GM12878 (cell line): ENCODE results near the gene IRAG1. TPM values are rescaled to one million over a fixed set of nuclear protein-coding genes. Genes with fewer than 3 reads are reported as not detected.
A peak's percentile ranks its signal among the peaks of the same experiment; 100 is the strongest.

Source experiments
- ATF2 ChIP-seq: IDR thresholded peaks from 2 replicates; pipeline ENCODE4 v1.6.1; 2012; ENCODE audit warnings: low read length, inconsistent platforms
- BRCA1 ChIP-seq: IDR thresholded peaks from 2 replicates; pipeline ENCODE4 v1.6.1; 2011; ENCODE audit warnings: low read depth, low read length, improper control_type of control experiment
- CREM ChIP-seq: IDR thresholded peaks from 2 replicates; pipeline ENCODE4 v1.6.1; 2014; ENCODE audit warnings: antibody characterized with exemption, low read depth
- ELK1 ChIP-seq: IDR thresholded peaks from 2 replicates; pipeline ENCODE4 v1.6.1; 2012; ENCODE audit warnings: low read depth, low read length, improper control_type of control experiment
- ETV6 ChIP-seq, 2 experiments: fragments of 450-650 bp in 1 of 2; IDR thresholded peaks in 1 of 2; conservative IDR thresholded peaks in 1 of 2; 2 replicates each; pipeline ENCODE4 v1.6.1; 2014; ENCODE audit warnings: antibody characterized with exemption in 1 of 2, borderline replicate concordance in 1 of 2, low read depth in 1 of 2, mild to moderate bottlenecking in 1 of 2, moderate library complexity in 1 of 2
- HSF1 ChIP-seq: fragments of 150-350 bp; IDR thresholded peaks from 2 replicates; pipeline ENCODE4 v1.6.1; 2014; ENCODE audit warnings: mild to moderate bottlenecking, low read depth, low read length
- IKZF2 ChIP-seq, 2 experiments: fragments of 450-650 bp; IDR thresholded peaks; 2 replicates each; pipeline ENCODE4 v1.6.1; 2017; ENCODE audit warnings: mild to moderate bottlenecking in 2 of 2, moderate library complexity in 2 of 2
- IRF5 ChIP-seq: fragments of 450-650 bp; IDR thresholded peaks from 2 replicates; pipeline ENCODE4 v1.6.1; 2017; ENCODE audit warnings: borderline replicate concordance
- LARP7 ChIP-seq: fragments of 450-650 bp; IDR thresholded peaks from 2 replicates; pipeline ENCODE4 v1.6.1; 2017; ENCODE audit warnings: mild to moderate bottlenecking
- MEF2A ChIP-seq: IDR thresholded peaks from 2 replicates; pipeline ENCODE4 v1.6.1; 2011; ENCODE audit warnings: low read depth, mild to moderate bottlenecking, low read length, moderate library complexity; ENCODE audit not compliant: insufficient read depth
- MEF2B ChIP-seq: fragments of 450-650 bp; IDR thresholded peaks from 2 replicates; pipeline ENCODE4 v1.6.1; 2018; ENCODE audit warnings: mild to moderate bottlenecking, moderate library complexity; ENCODE audit not compliant: partially characterized antibody, poor library complexity, severe bottlenecking
- MLLT1 ChIP-seq: fragments of 450-650 bp; IDR thresholded peaks from 2 replicates; pipeline ENCODE4 v1.6.1; 2016; ENCODE audit warnings: mild to moderate bottlenecking
- MYC ChIP-seq: IDR thresholded peaks from 2 replicates; pipeline ENCODE4 v1.6.1; 2011; ENCODE audit warnings: mild to moderate bottlenecking, low read length, moderate library complexity, inconsistent platforms; ENCODE audit not compliant: insufficient read depth, insufficient replicate concordance, insufficient read length, severe bottlenecking
- NR2C1 ChIP-seq: fragments of 450-650 bp; IDR thresholded peaks from 2 replicates; pipeline ENCODE4 v1.6.1; 2017; ENCODE audit warnings: antibody characterized with exemption, mild to moderate bottlenecking, moderate library complexity
- NR2F1 ChIP-seq: fragments of 450-650 bp; conservative IDR thresholded peaks from 2 replicates; pipeline ENCODE4 v1.6.1; 2017; ENCODE audit warnings: mild to moderate bottlenecking
- RB1 ChIP-seq: fragments of 450-650 bp; formaldehyde crosslinking; IDR thresholded peaks from 2 replicates; pipeline ENCODE4 v1.6.1; 2017; ENCODE audit warnings: mild to moderate bottlenecking, borderline replicate concordance
- RBBP5 ChIP-seq: fragments of 200-600 bp; sonication (generic); conservative IDR thresholded peaks from 2 replicates; pipeline ENCODE4 v1.6.1; 2016
- RELB ChIP-seq: fragments of 450-650 bp; IDR thresholded peaks from 2 replicates; pipeline ENCODE4 v1.6.1; 2017; ENCODE audit warnings: low read depth, mild to moderate bottlenecking, moderate library complexity
- SUPT20H ChIP-seq: IDR thresholded peaks from 2 replicates; pipeline ENCODE4 v1.6.1; 2011; ENCODE audit warnings: low read depth, mild to moderate bottlenecking, low read length, moderate library complexity, borderline replicate concordance; ENCODE audit not compliant: control insufficient read depth
- polyA plus RNA-seq, 11 experiments: library from polyadenylated mRNA; depleted of rRNA in 4 of 11; unstranded in 6 of 11; stranded (reverse) in 5 of 11; fragments of >200 nt; fragmentation: Nextera tagmentation in 4 of 11; fragmentation: Illumina TruSeq in 1 of 11; extraction: Ambion mirVana in 4 of 11; extraction: Trizol in 1 of 11; gene quantifications; 1 replicate in 1 of 11; 2 replicates in 10 of 11; pipeline versions ENCODE4 v1.2.1 to v1.2.3, GENCODE V29; 2011 to 2016; ENCODE audit warnings: inconsistent platforms in 2 of 11, missing spikeins in 2 of 11, low read depth in 1 of 11
- total RNA-seq, 4 experiments: library from RNA; depleted of rRNA in 3 of 4; stranded (reverse); fragments of >200 nt in 3 of 4; fragmentation: Illumina TruSeq in 1 of 4; extraction: Trizol in 1 of 4; gene quantifications; 2 replicates each; pipeline versions ENCODE4 v1.2.1 to v1.2.3, GENCODE V29; 2013 to 2021

IRAG1 gene
- total and polyA plus RNA-seq, 10 of the 15 experiments (the other 5 are each of a cell fraction or from before 2014, with no cell fraction given): 0.02 to 0.18 (median 0.06) TPM; not detected in 4

- TF ChIP-seq ATF2 (0 out of 2 replicates have a peak, but pooled peaks have one; percentile 29), RELB (peak; percentile 57; the same call in 1 of the 2 replicates), SUPT20H (no peak), NR2F1 (peak; percentile 85), LARP7 (no peak), CREM (0 out of 2 replicates have a peak, but pooled peaks have one; percentile 21), NR2C1 (peak; percentile 45; the same call in 1 of the 2 replicates), RBBP5 (no peak), HSF1 (no peak), ELK1 (no peak), MYC (no peak), MEF2A (0 out of 2 replicates have a peak, but pooled peaks have one; percentile 75), MEF2B (peak; percentile 67), ETV6 (conservative IDR thresholded peaks at IDR 0.05 in 1 of 2, IDR thresholded peaks at IDR 0.05 in 1 of 2; ENCODE audit: borderline replicate concordance in 1 of 2, low read depth in 1 of 2) (peak in 1 of 2 experiments; percentile 55; a peak in 1 of 4 replicates), BRCA1 (no peak), MLLT1 (no peak), IKZF2 (IDR thresholded peaks at IDR 0.05) (peak; percentile 45 to 61), IRF5 (no peak), RB1 (no peak)
These were observed 36.0 kb downstream of the IRAG1 start (continued) for GRCh38 chr11:10657308-10658271.
